HEK293 (cell line): Measurements from ENCODE around the gene SKIC8.

Experiments
- FEZF1 ChIP-seq: fragments of 450-650 bp; formaldehyde crosslinking; IDR thresholded peaks from 2 replicates; pipeline ENCODE4 v1.5.1; 2016; ENCODE audit warnings: missing biosample characterization, missing genetic modification characterization
- GFI1B ChIP-seq: fragments of 450-650 bp; formaldehyde crosslinking; IDR thresholded peaks from 2 replicates; pipeline ENCODE4 v1.5.1; 2016; ENCODE audit warnings: missing biosample characterization, missing genetic modification characterization
- GLIS1 ChIP-seq: fragments of 450-650 bp; formaldehyde crosslinking; IDR thresholded peaks from 2 replicates; pipeline ENCODE4 v1.5.1; 2016; ENCODE audit warnings: missing biosample characterization, missing genetic modification characterization
- HOXC10 ChIP-seq: sonication (generic); formaldehyde crosslinking; IDR thresholded peaks from 2 replicates; pipeline ENCODE4 v1.8.1; 2023; ENCODE audit warnings: mild to moderate bottlenecking, missing genetic modification reagents
- IKZF3 ChIP-seq: fragments of 450-650 bp; IDR thresholded peaks from 2 replicates; pipeline ENCODE4 v1.5.0; 2018; ENCODE audit warnings: missing biosample characterization, mild to moderate bottlenecking, missing genetic modification characterization, moderate library complexity
- KLF1 ChIP-seq: fragments of 450-650 bp; formaldehyde crosslinking; IDR thresholded peaks from 2 replicates; pipeline ENCODE4 v1.5.1; 2016; ENCODE audit warnings: missing biosample characterization, missing genetic modification characterization
- KLF16 ChIP-seq: fragments of 450-650 bp; formaldehyde crosslinking; IDR thresholded peaks from 2 replicates; pipeline ENCODE4 v1.5.1; 2017; ENCODE audit warnings: missing biosample characterization, missing genetic modification characterization
- KLF7 ChIP-seq: fragments of 450-650 bp; formaldehyde crosslinking; IDR thresholded peaks from 2 replicates; pipeline ENCODE4 v1.5.1; 2016; ENCODE audit warnings: missing biosample characterization, missing genetic modification characterization, borderline replicate concordance
- WT1 ChIP-seq: fragments of 450-650 bp; formaldehyde crosslinking; IDR thresholded peaks from 2 replicates; pipeline ENCODE4 v1.5.1; 2016; ENCODE audit warnings: missing biosample characterization, missing genetic modification characterization
- YY2 ChIP-seq: fragments of 450-650 bp; formaldehyde crosslinking; IDR thresholded peaks from 2 replicates; pipeline ENCODE4 v1.5.1; 2016; ENCODE audit warnings: missing biosample characterization, missing genetic modification characterization
- ZBTB7A ChIP-seq: fragments of 450-650 bp; formaldehyde crosslinking; IDR thresholded peaks from 2 replicates; pipeline ENCODE4 v1.5.1; 2016; ENCODE audit warnings: low read depth, missing biosample characterization, missing genetic modification characterization
- ZFP37 ChIP-seq: fragments of 450-650 bp; formaldehyde crosslinking; IDR thresholded peaks from 2 replicates; pipeline ENCODE4 v1.5.1; 2016; ENCODE audit warnings: missing biosample characterization, missing genetic modification characterization
- ZNF16 ChIP-seq: fragments of 450-650 bp; formaldehyde crosslinking; IDR thresholded peaks from 2 replicates; pipeline ENCODE4 v1.5.1; 2016; ENCODE audit warnings: low read depth, missing biosample characterization, missing genetic modification characterization
- ZNF211 ChIP-seq: fragments of 450-650 bp; formaldehyde crosslinking; IDR thresholded peaks from 2 replicates; pipeline ENCODE4 v1.5.1; 2016; ENCODE audit warnings: low read depth, missing biosample characterization, missing genetic modification characterization
- ZNF223 ChIP-seq: fragments of 450-650 bp; formaldehyde crosslinking; IDR thresholded peaks from 2 replicates; pipeline ENCODE4 v1.5.1; 2016; ENCODE audit warnings: missing biosample characterization, missing genetic modification characterization
- ZNF280D ChIP-seq: fragments of 450-650 bp; formaldehyde crosslinking; IDR thresholded peaks from 2 replicates; pipeline ENCODE4 v1.5.1; 2016; ENCODE audit warnings: missing biosample characterization, missing genetic modification characterization
- ZNF292 ChIP-seq: fragments of 450-650 bp; formaldehyde crosslinking; IDR thresholded peaks from 2 replicates; pipeline ENCODE4 v1.5.1; 2016; ENCODE audit warnings: low read depth, missing biosample characterization, missing genetic modification characterization, borderline replicate concordance
- ZNF311 ChIP-seq: fragments of 450-650 bp; formaldehyde crosslinking; IDR thresholded peaks from 2 replicates; pipeline ENCODE4 v1.5.1; 2017; ENCODE audit warnings: missing biosample characterization, missing genetic modification characterization, borderline replicate concordance
- ZNF514 ChIP-seq: fragments of 450-650 bp; formaldehyde crosslinking; IDR thresholded peaks from 2 replicates; pipeline ENCODE4 v1.5.1; 2016; ENCODE audit warnings: missing biosample characterization, missing genetic modification characterization
- ZNF585B ChIP-seq: fragments of 450-650 bp; formaldehyde crosslinking; IDR thresholded peaks from 2 replicates; pipeline ENCODE4 v1.5.1; 2016; ENCODE audit warnings: missing biosample characterization, missing genetic modification characterization
- ZNF621 ChIP-seq: fragments of 450-650 bp; formaldehyde crosslinking; IDR thresholded peaks from 2 replicates; pipeline ENCODE4 v1.5.1; 2017; ENCODE audit warnings: missing biosample characterization, missing genetic modification characterization
- ZNF677 ChIP-seq: fragments of 450-650 bp; IDR thresholded peaks from 2 replicates; pipeline ENCODE4 v1.5.0; 2018; ENCODE audit warnings: missing biosample characterization, mild to moderate bottlenecking, missing genetic modification characterization, moderate library complexity
- ZNF843 ChIP-seq: fragments of 450-650 bp; formaldehyde crosslinking; IDR thresholded peaks from 2 replicates; pipeline ENCODE4 v1.5.1; 2016; ENCODE audit warnings: missing biosample characterization, missing genetic modification characterization
- ZSCAN16 ChIP-seq: fragments of 450-650 bp; formaldehyde crosslinking; IDR thresholded peaks from 2 replicates; pipeline ENCODE4 v1.5.1; 2016; ENCODE audit warnings: missing biosample characterization, missing genetic modification characterization
- ZSCAN23 ChIP-seq: fragments of 450-650 bp; formaldehyde crosslinking; IDR thresholded peaks from 2 replicates; pipeline ENCODE4 v1.5.1; 2016; ENCODE audit warnings: missing biosample characterization, missing genetic modification characterization
- TF ChIP-seq, protein P1 (sequence below): fragments of 450-650 bp; formaldehyde crosslinking; IDR thresholded peaks from 2 replicates; pipeline ENCODE4 v1.5.1; 2016; ENCODE audit warnings: missing biosample characterization, missing genetic modification characterization
- TF ChIP-seq, protein P2 (sequence below): fragments of 450-650 bp; formaldehyde crosslinking; conservative IDR thresholded peaks from 2 replicates; pipeline ENCODE4 v1.5.1; 2016; ENCODE audit warnings: low read depth, missing biosample characterization, missing genetic modification characterization
- TF ChIP-seq, protein P3 (sequence below): fragments of 450-650 bp; formaldehyde crosslinking; IDR thresholded peaks from 2 replicates; pipeline ENCODE4 v1.5.1; 2017; ENCODE audit warnings: missing biosample characterization, missing genetic modification characterization

Gene SKIC8

GRCh38 chr15:78322243-78322642, 22.8 kb upstream of the SKIC8 start (continued):
- TF ChIP-seq, protein P1, sequence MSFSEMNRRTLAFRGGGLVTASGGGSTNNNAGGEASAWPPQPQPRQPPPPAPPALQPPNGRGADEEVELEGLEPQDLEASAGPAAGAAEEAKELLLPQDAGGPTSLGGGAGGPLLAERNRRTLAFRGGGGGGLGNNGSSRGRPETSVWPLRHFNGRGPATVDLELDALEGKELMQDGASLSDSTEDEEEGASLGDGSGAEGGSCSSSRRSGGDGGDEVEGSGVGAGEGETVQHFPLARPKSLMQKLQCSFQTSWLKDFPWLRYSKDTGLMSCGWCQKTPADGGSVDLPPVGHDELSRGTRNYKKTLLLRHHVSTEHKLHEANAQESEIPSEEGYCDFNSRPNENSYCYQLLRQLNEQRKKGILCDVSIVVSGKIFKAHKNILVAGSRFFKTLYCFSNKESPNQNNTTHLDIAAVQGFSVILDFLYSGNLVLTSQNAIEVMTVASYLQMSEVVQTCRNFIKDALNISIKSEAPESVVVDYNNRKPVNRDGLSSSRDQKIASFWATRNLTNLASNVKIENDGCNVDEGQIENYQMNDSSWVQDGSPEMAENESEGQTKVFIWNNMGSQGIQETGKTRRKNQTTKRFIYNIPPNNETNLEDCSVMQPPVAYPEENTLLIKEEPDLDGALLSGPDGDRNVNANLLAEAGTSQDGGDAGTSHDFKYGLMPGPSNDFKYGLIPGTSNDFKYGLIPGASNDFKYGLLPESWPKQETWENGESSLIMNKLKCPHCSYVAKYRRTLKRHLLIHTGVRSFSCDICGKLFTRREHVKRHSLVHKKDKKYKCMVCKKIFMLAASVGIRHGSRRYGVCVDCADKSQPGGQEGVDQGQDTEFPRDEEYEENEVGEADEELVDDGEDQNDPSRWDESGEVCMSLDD (tag by site-specific recombination) = no peak
- no peak for TF ChIP-seq ZNF311 (tag by site-specific recombination)
- peak; percentile 92 for TF ChIP-seq IKZF3 (tag by site-specific recombination)
- no peak for TF ChIP-seq KLF16
- TF ChIP-seq ZNF16 = no peak
- TF ChIP-seq ZSCAN16 (tag by site-specific recombination) = no peak
- no peak for TF ChIP-seq ZNF677 (tag by site-specific recombination)
- no peak for TF ChIP-seq ZNF292 (tag by site-specific recombination)
- no peak for TF ChIP-seq HOXC10 (CRISPR knock-in tag)
- no peak for TF ChIP-seq WT1 (tag by site-specific recombination)
- no peak for TF ChIP-seq ZNF843 (tag by site-specific recombination)
- no peak for TF ChIP-seq ZNF223 (tag by site-specific recombination)
- no peak for TF ChIP-seq ZNF280D (tag by site-specific recombination)
- no peak for TF ChIP-seq KLF7 (tag by site-specific recombination)
- TF ChIP-seq ZNF514 (tag by site-specific recombination) = no peak
- TF ChIP-seq ZNF211 = no peak
- no peak for TF ChIP-seq ZNF621 (tag by site-specific recombination)
- peak; percentile 68 for TF ChIP-seq GLIS1 (tag by site-specific recombination)
- TF ChIP-seq KLF1 (tag by site-specific recombination) = no peak
- TF ChIP-seq ZNF585B (tag by site-specific recombination) = no peak
- no peak for TF ChIP-seq GFI1B (tag by site-specific recombination)
- TF ChIP-seq FEZF1 (tag by site-specific recombination) = peak; percentile 44; the same call in 1 of the 2 replicates
- TF ChIP-seq YY2 = no peak
- no peak; the same call in 1 of the 2 replicates for TF ChIP-seq ZSCAN23
- no peak for TF ChIP-seq ZFP37 (tag by site-specific recombination)
- TF ChIP-seq, protein P2, sequence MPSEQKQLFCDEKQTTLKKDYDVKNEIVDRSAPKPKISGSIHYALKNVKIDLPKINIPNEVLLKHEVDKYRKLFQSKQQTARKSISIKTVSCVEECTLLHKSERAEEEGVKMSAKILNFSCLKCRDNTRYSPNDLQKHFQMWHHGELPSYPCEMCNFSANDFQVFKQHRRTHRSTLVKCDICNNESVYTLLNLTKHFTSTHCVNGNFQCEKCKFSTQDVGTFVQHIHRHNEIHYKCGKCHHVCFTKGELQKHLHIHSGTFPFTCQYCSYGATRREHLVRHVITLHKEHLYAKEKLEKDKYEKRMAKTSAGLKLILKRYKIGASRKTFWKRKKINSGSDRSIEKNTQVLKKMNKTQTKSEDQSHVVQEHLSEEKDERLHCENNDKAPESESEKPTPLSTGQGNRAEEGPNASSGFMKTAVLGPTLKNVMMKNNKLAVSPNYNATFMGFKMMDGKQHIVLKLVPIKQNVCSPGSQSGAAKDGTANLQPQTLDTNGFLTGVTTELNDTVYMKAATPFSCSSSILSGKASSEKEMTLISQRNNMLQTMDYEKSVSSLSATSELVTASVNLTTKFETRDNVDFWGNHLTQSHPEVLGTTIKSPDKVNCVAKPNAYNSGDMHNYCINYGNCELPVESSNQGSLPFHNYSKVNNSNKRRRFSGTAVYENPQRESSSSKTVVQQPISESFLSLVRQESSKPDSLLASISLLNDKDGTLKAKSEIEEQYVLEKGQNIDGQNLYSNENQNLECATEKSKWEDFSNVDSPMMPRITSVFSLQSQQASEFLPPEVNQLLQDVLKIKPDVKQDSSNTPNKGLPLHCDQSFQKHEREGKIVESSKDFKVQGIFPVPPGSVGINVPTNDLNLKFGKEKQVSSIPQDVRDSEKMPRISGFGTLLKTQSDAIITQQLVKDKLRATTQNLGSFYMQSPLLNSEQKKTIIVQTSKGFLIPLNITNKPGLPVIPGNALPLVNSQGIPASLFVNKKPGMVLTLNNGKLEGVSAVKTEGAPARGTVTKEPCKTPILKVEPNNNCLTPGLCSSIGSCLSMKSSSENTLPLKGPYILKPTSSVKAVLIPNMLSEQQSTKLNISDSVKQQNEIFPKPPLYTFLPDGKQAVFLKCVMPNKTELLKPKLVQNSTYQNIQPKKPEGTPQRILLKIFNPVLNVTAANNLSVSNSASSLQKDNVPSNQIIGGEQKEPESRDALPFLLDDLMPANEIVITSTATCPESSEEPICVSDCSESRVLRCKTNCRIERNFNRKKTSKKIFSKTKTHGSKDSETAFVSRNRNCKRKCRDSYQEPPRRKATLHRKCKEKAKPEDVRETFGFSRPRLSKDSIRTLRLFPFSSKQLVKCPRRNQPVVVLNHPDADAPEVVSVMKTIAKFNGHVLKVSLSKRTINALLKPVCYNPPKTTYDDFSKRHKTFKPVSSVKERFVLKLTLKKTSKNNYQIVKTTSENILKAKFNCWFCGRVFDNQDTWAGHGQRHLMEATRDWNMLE (tag by site-specific recombination) = peak; percentile 53; the same call in 1 of the 2 replicates
- TF ChIP-seq ZBTB7A (tag by site-specific recombination) = no peak
- TF ChIP-seq, protein P3, sequence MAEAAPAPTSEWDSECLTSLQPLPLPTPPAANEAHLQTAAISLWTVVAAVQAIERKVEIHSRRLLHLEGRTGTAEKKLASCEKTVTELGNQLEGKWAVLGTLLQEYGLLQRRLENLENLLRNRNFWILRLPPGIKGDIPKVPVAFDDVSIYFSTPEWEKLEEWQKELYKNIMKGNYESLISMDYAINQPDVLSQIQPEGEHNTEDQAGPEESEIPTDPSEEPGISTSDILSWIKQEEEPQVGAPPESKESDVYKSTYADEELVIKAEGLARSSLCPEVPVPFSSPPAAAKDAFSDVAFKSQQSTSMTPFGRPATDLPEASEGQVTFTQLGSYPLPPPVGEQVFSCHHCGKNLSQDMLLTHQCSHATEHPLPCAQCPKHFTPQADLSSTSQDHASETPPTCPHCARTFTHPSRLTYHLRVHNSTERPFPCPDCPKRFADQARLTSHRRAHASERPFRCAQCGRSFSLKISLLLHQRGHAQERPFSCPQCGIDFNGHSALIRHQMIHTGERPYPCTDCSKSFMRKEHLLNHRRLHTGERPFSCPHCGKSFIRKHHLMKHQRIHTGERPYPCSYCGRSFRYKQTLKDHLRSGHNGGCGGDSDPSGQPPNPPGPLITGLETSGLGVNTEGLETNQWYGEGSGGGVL (tag by site-specific recombination) = no peak
